NT2/D1 (cell line): ENCODE data around the gene KCNK16.

Experiments used
- SUZ12 ChIP-seq: IDR thresholded peaks from 2 replicates; pipeline ENCODE4 v1.6.1; 2011; ENCODE audit not compliant: insufficient read length, insufficient read depth; ENCODE audit errors: extremely low read depth
- YY1 ChIP-seq: IDR thresholded peaks from 2 replicates; pipeline ENCODE4 v1.6.1; 2011; ENCODE audit not compliant: insufficient read length, insufficient read depth

DNA sequence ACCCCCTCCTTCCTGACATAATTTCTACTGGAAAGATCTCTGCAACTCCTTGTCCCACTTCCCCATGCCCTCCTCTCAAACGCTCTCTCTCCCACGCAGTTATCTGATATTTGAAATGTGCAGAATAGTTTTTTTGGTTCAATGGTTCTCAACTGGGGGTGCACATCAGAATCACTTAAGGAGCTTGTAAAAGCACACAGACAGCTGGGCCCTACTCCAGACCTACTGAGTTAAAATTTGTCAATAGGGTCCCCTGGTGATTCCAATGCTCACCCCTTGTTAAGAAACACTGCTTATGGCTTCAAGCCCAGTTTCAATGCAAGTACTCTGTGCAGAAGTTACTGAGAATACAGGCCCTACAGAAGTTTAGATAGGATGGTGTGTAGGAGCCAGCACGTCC is 45.2 kb upstream of the KCNK16 start:
- TF ChIP-seq YY1 (no peak), SUZ12 (no peak)
